Naive B cell (primary cell): ENCODE results near the gene CRADD. TPM values are rescaled to one million over a fixed set of nuclear protein-coding genes. Genes with fewer than 3 reads are reported as not detected.
"Not testable (repeated sequence)": the region's sequence is repeated elsewhere in the genome, so short reads cannot be mapped to it uniquely, and the experiment has no call there.

Source experiments
- ATAC-seq, 2 donors: fragments of 150-1000 bp; cut with Tn5 transposase; 2 replicates each; pipeline ENCODE4 v1.10.0; 2021; ENCODE audit warnings: low read depth in 2 of 2, mild to moderate bottlenecking in 2 of 2, moderate library complexity in 2 of 2
- DNase-seq: peaks from one replicate; pipeline ENCODE4 v3.0.0; 2022
- H3K27ac Mint-ChIP-seq, 6 donors: one replicate each; pipeline ENCODE4 v1.8.0; 2020 to 2022; ENCODE audit warnings: mild to moderate bottlenecking in 6 of 6, mixed read lengths in 6 of 6, moderate library complexity in 5 of 6, inconsistent platforms in 2 of 6
- H3K27me3 Mint-ChIP-seq, 3 donors: one replicate each; pipeline ENCODE4 v1.8.0; 2021 to 2022; ENCODE audit warnings: mixed read lengths in 3 of 3, mild to moderate bottlenecking in 1 of 3
- H3K36me3 Mint-ChIP-seq, 2 donors: one replicate each; pipeline ENCODE4 v1.8.0; 2020 to 2022; ENCODE audit warnings: mixed read lengths in 2 of 2, inconsistent platforms in 1 of 2, mild to moderate bottlenecking in 1 of 2
- H3K4me1 Mint-ChIP-seq, 3 donors: one replicate each; pipeline ENCODE4 v1.8.0; 2020 to 2022; ENCODE audit warnings: mixed read lengths in 3 of 3, inconsistent platforms in 1 of 3, mild to moderate bottlenecking in 1 of 3, moderate library complexity in 1 of 3
- H3K4me3 Mint-ChIP-seq, 8 donors: one replicate each; pipeline ENCODE4 v1.8.0; 2020 to 2022; ENCODE audit warnings: mild to moderate bottlenecking in 8 of 8, mixed read lengths in 8 of 8, moderate library complexity in 8 of 8, inconsistent platforms in 2 of 8
- H3K9me3 Mint-ChIP-seq, 7 donors: one replicate each; pipeline ENCODE4 v1.8.0; 2020 to 2022; ENCODE audit warnings: mixed read lengths in 7 of 7, mild to moderate bottlenecking in 5 of 7, inconsistent platforms in 2 of 7, moderate library complexity in 1 of 7
- polyA plus RNA-seq, 6 donors: library from polyadenylated mRNA; unstranded; fragments of 300-500 nt; fragmentation: Illumina TruSeq; gene quantifications; one replicate each; pipeline ENCODE4 v1.2.3, GENCODE V29; 2021; ENCODE audit warnings: low read depth in 6 of 6

Gene CRADD
- polyA plus RNA-seq, 6 donors from 2014 or later, result 11.1 to 21.1 (median 11.1) TPM

DNA sequence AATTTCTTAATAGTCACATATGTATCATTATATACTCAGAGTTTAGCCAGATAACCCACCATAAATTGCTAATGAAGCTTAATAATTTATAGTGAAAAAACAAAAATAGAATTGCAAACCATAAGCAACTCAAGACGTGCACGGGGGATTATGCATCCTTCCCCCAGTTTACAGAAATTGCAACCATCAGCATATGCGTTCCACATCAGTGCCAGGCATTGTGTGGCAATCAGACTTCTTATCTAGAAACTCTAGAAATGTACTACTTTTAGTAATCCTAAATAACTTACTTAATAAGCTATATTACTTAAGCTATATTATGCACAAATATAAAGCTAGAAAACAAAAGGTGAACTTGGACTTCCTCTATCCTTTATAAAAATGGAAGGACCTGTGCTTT lies 115.8 kb downstream of the CRADD start:
- H3K9me3 Mint-ChIP-seq, result no peaks in the 10 kb centered on the region
- H3K4me1 Mint-ChIP-seq, result peaks cover 10 to 18% (median 16%) of the 10 kb centered on the region in 3 donors
- H3K27ac Mint-ChIP-seq, result no peak overlapping the region
- no peaks in the 10 kb centered on the region for H3K27me3 Mint-ChIP-seq
- peaks cover 0 to 2% of the 10 kb centered on the region in 2 donors for H3K36me3 Mint-ChIP-seq
- DNase-seq (no peak), ATAC-seq (no peak)
- no peak overlapping the region for H3K4me3 Mint-ChIP-seq

DNA sequence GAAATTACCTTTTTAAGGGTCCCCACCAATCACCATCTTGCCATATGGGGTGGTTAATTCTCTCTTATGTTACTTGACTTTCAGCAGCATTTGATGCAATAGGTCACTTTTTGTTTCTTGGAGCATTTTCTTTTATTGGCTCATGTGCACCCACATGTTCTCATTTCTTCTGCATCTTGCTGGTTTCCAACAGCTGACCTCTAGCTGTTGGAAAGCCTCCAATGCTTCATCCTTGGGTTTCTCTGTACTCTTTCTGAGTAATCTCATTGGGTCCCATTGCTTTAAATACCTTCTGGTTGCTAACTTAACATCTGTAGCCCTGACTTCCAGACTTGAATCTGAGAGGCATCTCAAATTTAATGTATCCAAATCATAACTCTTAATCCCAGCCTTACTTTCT lies 116.8 kb downstream of the CRADD start:
- Mint-ChIP-seq H3K27me3 (no peaks in the 10 kb centered on the region), H3K4me3 (no peak overlapping the region), H3K27ac (no peak overlapping the region), H3K36me3 (no peaks in the 10 kb centered on the region), H3K4me1 (peaks cover 9 to 12% (median 10%) of the 10 kb centered on the region in 3 donors), H3K9me3 (no peaks in the 10 kb centered on the region)
- ATAC-seq, result no peak
- no peak for DNase-seq

DNA sequence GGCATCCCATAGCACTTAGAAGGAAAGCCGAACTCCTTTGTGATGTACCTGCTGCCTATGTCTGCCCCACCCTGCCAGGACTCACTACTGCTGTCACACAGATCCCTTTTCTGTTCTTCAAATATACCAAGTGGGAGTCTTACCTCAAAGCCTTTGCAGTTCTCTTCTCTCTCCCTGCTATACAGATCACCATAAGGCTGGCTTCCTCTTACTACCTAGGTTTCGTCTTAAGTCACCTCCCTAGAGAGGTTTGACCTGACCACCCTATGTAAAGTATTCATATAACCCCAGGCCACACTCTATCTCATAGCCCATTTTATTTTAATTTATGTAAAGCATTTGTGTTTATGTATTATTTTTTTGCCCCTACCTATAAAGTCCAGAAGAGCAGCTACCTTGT lies 117.6 kb downstream of the CRADD start:
- Mint-ChIP-seq H3K36me3 (peaks cover under 1 to 2% of the 10 kb centered on the region in 2 donors), H3K27me3 (no peaks in the 10 kb centered on the region), H3K27ac (no peak overlapping the region), H3K4me1 (peaks cover 2 to 4% (median 2%) of the 10 kb centered on the region in 3 donors), H3K4me3 (no peak overlapping the region), H3K9me3 (no peaks in the 10 kb centered on the region)
- ATAC-seq (no peak), DNase-seq (no peak)

GRCh38 chr12:93795352-93795751 lies 118.2 kb downstream of the CRADD start:
- no peaks in the 10 kb centered on the region for H3K27me3 Mint-ChIP-seq
- peaks cover 0 to 2% (median 0%) of the 10 kb centered on the region in 7 donors for H3K9me3 Mint-ChIP-seq
- no peak overlapping the region for H3K4me3 Mint-ChIP-seq
- DNase-seq, result no peak
- H3K4me1 Mint-ChIP-seq, result peaks cover 0 to 4% (median 2%) of the 10 kb centered on the region in 3 donors
- no peak for ATAC-seq
- H3K27ac Mint-ChIP-seq, result no peak overlapping the region
- H3K36me3 Mint-ChIP-seq, result peaks cover 5 to 8% of the 10 kb centered on the region in 2 donors

GRCh38 chr12:93796729-93797128 lies 119.6 kb downstream of the CRADD start:
- Mint-ChIP-seq H3K36me3 (peaks cover 8 to 12% of the 10 kb centered on the region in 2 donors), H3K27me3 (no peaks in the 10 kb centered on the region), H3K4me1 (peaks cover 0 to 4% (median 2%) of the 10 kb centered on the region in 3 donors), H3K9me3 (peaks cover 0 to 2% (median 0%) of the 10 kb centered on the region in 7 donors), H3K4me3 (no peak overlapping the region), H3K27ac (peak overlapping the region in 3 of 6 donors; percentile 15 to 37 (median 17))
- no peak for DNase-seq
- no peak for ATAC-seq

- H3K4me1 Mint-ChIP-seq, result peaks cover 0 to 15% (median 7%) of the 10 kb centered on the region in 3 donors
- H3K36me3 Mint-ChIP-seq, result peaks cover 8 to 12% of the 10 kb centered on the region in 2 donors
- H3K9me3 Mint-ChIP-seq, result peaks cover 0 to 2% (median 0%) of the 10 kb centered on the region in 7 donors
- no peak overlapping the region for H3K27ac Mint-ChIP-seq
- no peak for ATAC-seq
- DNase-seq, result no peak
- no peak overlapping the region for H3K4me3 Mint-ChIP-seq
- H3K27me3 Mint-ChIP-seq, result no peaks in the 10 kb centered on the region
Observed at GRCh38 chr12:93798279-93799151, 121.3 kb downstream of the CRADD start.

DNA sequence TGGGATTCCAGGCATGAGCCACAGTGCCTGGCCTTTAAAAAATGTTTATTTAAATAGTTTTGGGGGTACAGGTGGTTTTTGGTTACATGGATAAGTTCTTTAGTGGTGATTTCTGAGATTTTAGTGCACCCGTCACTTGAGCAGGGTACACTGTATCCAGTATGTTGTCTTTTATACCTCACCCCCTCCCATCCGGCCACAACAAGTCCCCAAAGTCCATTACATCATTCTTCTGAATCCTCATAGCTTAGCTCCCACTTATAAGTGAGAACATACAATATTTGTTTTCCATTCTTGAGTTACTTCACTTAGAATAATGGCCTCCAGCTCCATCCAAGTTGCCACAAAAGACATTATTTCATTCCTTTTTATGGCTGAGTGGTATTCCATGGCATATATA lies 124.5 kb downstream of the CRADD start:
- Mint-ChIP-seq H3K36me3 (peaks cover 8 to 13% of the 10 kb centered on the region in 2 donors), H3K4me1 (peaks cover 0 to 15% (median 6%) of the 10 kb centered on the region in 3 donors)
- H3K4me3 Mint-ChIP-seq, DNase-seq, H3K27ac Mint-ChIP-seq, ATAC-seq, H3K27me3 Mint-ChIP-seq, H3K9me3 Mint-ChIP-seq: not testable (repeated sequence)

GRCh38 chr12:93802293-93802692 lies 125.1 kb downstream of the CRADD start:
- Mint-ChIP-seq H3K27me3 (no peaks in the 10 kb centered on the region), H3K9me3 (peaks cover 2 to 10% (median 7%) of the 10 kb centered on the region in 7 donors), H3K27ac (no peak overlapping the region), H3K4me3 (no peak overlapping the region), H3K4me1 (peaks cover 0 to 11% (median 8%) of the 10 kb centered on the region in 3 donors), H3K36me3 (peaks cover 8 to 19% of the 10 kb centered on the region in 2 donors)
- ATAC-seq (no peak), DNase-seq (no peak)

DNA sequence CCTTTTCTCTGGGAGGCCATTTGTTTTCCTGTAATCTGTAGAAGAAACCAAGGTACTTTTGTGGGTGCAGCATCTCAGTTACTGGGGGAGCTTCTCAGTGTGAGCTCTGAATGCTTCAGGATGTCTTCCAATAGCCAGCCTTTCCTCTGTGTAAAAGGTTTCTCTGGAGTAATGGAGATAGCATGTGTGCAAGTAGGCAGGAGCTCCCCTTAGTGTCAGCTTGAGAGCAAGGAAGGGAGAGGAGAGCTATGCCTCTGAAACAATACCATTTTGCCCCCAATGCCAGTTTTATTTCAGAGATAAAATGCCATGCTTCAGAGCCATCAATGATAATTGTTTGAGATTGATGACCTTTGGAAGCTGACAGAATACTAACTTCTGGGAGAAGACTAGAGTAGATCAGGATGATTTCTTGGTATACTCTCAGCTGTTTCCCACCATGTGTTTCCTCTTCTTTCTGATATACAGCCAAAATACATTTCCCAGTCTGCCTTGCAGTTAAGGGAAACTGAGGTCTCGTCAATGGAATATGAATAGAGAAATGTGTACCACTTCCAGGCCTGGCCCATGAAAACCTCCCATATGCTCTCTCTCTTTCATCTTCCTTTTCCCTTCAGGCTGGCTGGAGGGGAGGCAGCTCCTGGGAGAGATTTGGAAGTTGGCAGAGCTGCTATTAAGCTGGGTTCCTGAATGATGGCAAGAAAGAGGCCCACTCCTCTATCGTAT lies 125.7 kb downstream of the CRADD start:
- peak overlapping the region in 1 of 8 donors; percentile 13 for H3K4me3 Mint-ChIP-seq
- H3K27ac Mint-ChIP-seq, result no peak overlapping the region

DNA sequence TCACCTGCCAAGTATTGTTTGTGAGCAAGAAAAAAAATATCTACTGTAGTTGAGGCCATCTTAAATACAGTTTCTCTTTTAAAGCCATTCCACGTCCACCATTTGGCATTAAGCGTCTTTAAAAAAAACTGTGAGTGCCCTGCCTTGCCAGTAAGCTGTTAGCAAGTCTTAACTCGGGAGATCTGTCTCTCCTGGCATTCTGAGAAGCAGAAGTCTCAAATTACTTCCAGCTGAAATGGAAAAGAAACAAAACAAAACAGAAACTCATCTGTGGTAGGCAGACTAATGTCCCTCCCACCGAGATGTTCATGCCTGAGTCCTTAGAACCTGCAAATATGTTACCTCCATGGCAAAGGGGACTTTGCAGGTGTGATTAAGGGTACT lies 126.2 kb downstream of the CRADD start:
- H3K27ac Mint-ChIP-seq, result peak overlapping the region in 1 of 6 donors; percentile 44
- H3K27me3 Mint-ChIP-seq, result no peaks in the 10 kb centered on the region
- H3K4me1 Mint-ChIP-seq, result peaks cover 9 to 20% (median 15%) of the 10 kb centered on the region in 3 donors
- H3K36me3 Mint-ChIP-seq, result peaks cover 8 to 30% of the 10 kb centered on the region in 2 donors
- ATAC-seq (no peak), DNase-seq (no peak)
- peak overlapping the region in 1 of 8 donors; percentile 13 for H3K4me3 Mint-ChIP-seq
- H3K9me3 Mint-ChIP-seq, result peaks cover 10 to 21% (median 16%) of the 10 kb centered on the region in 7 donors

More for the DNA sequence above, 125.7 kb downstream of the CRADD start:
- no peak for ATAC-seq
- Mint-ChIP-seq H3K36me3 (peaks cover 8 to 25% of the 10 kb centered on the region in 2 donors), H3K9me3 (peaks cover 7 to 15% (median 13%) of the 10 kb centered on the region in 7 donors), H3K4me1 (peaks cover 3 to 15% (median 12%) of the 10 kb centered on the region in 3 donors), H3K27me3 (no peaks in the 10 kb centered on the region)
- no peak for DNase-seq

DNA sequence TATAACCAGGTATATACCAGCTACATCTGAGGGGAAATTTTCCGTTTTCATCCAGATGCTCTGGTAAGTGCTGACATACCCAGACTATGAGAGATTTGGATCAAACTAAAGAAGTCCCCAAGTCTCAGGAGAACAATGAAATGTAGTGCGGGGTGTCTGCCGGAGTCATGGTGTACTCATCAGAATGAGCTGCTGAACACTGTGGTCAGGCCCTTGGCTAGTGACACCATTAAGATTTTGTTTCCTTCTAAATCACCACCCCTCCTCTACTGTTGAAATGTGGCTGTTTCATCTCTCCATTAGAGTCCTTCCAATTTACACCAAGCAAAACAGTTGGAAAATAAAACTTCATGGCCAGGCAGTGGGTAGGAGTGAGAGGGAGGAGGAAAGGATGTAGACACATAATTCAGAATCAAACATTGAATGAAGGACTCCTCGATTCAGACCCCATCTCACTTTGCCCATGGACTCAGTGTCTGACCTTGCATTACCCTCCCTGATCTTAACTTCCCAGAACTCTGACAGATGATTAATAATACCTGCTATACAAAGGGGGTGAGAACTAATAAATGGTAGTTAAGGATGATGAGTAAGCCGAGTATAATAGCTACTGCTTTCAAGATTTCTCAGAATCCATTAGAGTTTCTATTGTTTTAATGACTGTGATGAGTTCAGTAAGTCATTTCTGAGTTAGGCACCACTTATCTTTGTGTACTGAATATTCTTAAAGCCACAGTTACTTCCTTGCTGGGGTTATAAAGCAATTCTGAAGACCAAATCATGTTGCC lies 127.4 kb downstream of the CRADD start:
- Mint-ChIP-seq H3K27me3 (no peaks in the 10 kb centered on the region), H3K4me1 (peaks cover 9 to 23% (median 15%) of the 10 kb centered on the region in 3 donors), H3K36me3 (peaks cover 8 to 31% of the 10 kb centered on the region in 2 donors), H3K4me3 (no peak overlapping the region), H3K9me3 (peaks cover 10 to 23% (median 16%) of the 10 kb centered on the region in 7 donors), H3K27ac (no peak overlapping the region)
- ATAC-seq, result no peak
- no peak for DNase-seq

DNA sequence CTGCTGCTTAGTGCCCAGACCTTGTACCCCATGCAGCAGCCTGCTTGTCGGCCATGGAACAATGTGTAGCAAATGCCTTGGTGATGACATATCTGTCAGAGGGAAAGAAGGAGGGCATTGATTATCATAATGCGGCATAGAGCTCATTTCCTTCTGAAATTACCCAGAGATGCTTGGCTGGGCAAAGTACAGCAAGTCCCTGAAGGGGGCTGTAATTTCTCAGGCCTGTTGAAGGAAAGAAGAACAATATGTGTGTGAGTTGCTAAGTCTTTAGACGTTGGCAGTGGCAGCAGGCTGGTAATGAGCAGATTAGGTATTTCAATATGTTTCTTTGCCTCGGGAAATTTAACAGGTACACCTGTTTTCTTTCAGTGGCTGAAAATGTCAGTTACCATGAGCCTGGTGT lies 128.6 kb downstream of the CRADD start:
- ATAC-seq (no peak), DNase-seq (no peak)
- Mint-ChIP-seq H3K9me3 (peaks cover 8 to 22% (median 16%) of the 10 kb centered on the region in 7 donors), H3K4me1 (peaks cover 9 to 23% (median 15%) of the 10 kb centered on the region in 3 donors), H3K36me3 (peaks cover 0 to 20% of the 10 kb centered on the region in 2 donors), H3K4me3 (peak overlapping the region in 1 of 8 donors; percentile 3), H3K27ac (no peak overlapping the region), H3K27me3 (no peaks in the 10 kb centered on the region)

GRCh38 chr12:93807354-93807753 lies 130.2 kb downstream of the CRADD start:
- no peaks in the 10 kb centered on the region for H3K27me3 Mint-ChIP-seq
- H3K9me3 Mint-ChIP-seq, result peaks cover 8 to 22% (median 16%) of the 10 kb centered on the region in 7 donors
- DNase-seq (no peak), ATAC-seq (no peak)
- H3K4me1 Mint-ChIP-seq, result peaks cover 9 to 23% (median 15%) of the 10 kb centered on the region in 3 donors
- H3K27ac Mint-ChIP-seq, result no peak overlapping the region
- peaks cover 0 to 19% of the 10 kb centered on the region in 2 donors for H3K36me3 Mint-ChIP-seq
- no peak overlapping the region for H3K4me3 Mint-ChIP-seq
